Smooth muscle cell (in vitro differentiated cells): Measurements from ENCODE around the gene CXXC5. TPM values are rescaled to one million over a fixed set of nuclear protein-coding genes. Genes with fewer than 3 reads are reported as not detected.

Experiments used
- DNase-seq: peaks from one replicate; lab custom pipeline; 2025; ENCODE audit not compliant: unreplicated experiment; lab: John Stamatoyannopoulos, UW
- H2AFZ ChIP-seq: fragments of 200-600 bp; sonication (generic); 2 replicates; pipeline ENCODE4 v1.6.0; 2016; ENCODE audit warnings: antibody characterized with exemption, low read depth, mild to moderate bottlenecking
- H3F3A ChIP-seq: fragments of 200-600 bp; sonication (generic); 2 replicates; pipeline ENCODE4 v1.6.0; 2017; ENCODE audit warnings: antibody characterized with exemption, low read depth
- H3K27ac ChIP-seq: fragments of 200-600 bp; sonication (generic); 2 replicates; pipeline ENCODE4 v1.5.1; 2016; ENCODE audit warnings: low read depth, mild to moderate bottlenecking
- H3K27me3 ChIP-seq: fragments of 200-600 bp; sonication (generic); 2 replicates; pipeline ENCODE4 v1.6.1; 2016; ENCODE audit warnings: low read depth, mild to moderate bottlenecking
- H3K36me3 ChIP-seq: fragments of 200-600 bp; sonication (generic); 2 replicates; pipeline ENCODE4 v1.5.1; 2016; ENCODE audit warnings: low read depth
- H3K4me1 ChIP-seq: fragments of 200-600 bp; sonication (generic); 2 replicates; pipeline ENCODE4 v1.5.1; 2016; ENCODE audit warnings: low read depth
- H3K4me2 ChIP-seq: fragments of 200-600 bp; sonication (generic); 2 replicates; pipeline ENCODE4 v1.6.0; 2016; ENCODE audit warnings: mild to moderate bottlenecking
- H3K4me3 ChIP-seq: fragments of 200-600 bp; sonication (generic); 2 replicates; pipeline ENCODE4 v1.5.1; 2016; ENCODE audit warnings: mild to moderate bottlenecking
- H3K79me2 ChIP-seq: fragments of 200-600 bp; sonication (generic); 2 replicates; pipeline ENCODE4 v1.6.0; 2016; ENCODE audit warnings: low read depth, mild to moderate bottlenecking
- H3K9ac ChIP-seq: fragments of 200-600 bp; sonication (generic); 2 replicates; pipeline ENCODE4 v1.6.0; 2016; ENCODE audit warnings: low read depth
- H3K9me3 ChIP-seq: fragments of 200-600 bp; sonication (generic); replicated peaks from 2 replicates; pipeline ENCODE4 v1.5.1; 2016; ENCODE audit warnings: low read depth
- H4K20me1 ChIP-seq: fragments of 200-600 bp; sonication (generic); 2 replicates; pipeline ENCODE4 v1.6.0; 2016; ENCODE audit warnings: low read depth
- CTCF ChIP-seq: fragments of 200-600 bp; sonication (generic); IDR thresholded peaks from 2 replicates; pipeline ENCODE4 v1.5.1; 2017; ENCODE audit warnings: borderline replicate concordance, mild to moderate bottlenecking, antibody characterized with exemption; ENCODE audit not compliant: insufficient read depth, poor library complexity, severe bottlenecking
- WGBS: methylation state at CpG from one replicate; pipeline ENCODE4 v1.1.7; 2016; ENCODE audit warnings: low lambda C conversion rate; 5-methylcytosine and 5-hydroxymethylcytosine counted together
- polyA plus RNA-seq: library from polyadenylated mRNA; unstranded; fragments of >200 nt; fragmentation: Nextera tagmentation; extraction: Ambion mirVana; gene quantifications from 2 replicates; pipeline ENCODE4 v1.2.1, GENCODE V29; 2016
- total RNA-seq: library from RNA; depleted of rRNA; stranded (reverse); fragments of >200 nt; gene quantifications from 2 replicates; pipeline ENCODE4 v1.2.3, GENCODE V29; 2014

CXXC5 gene
- total and polyA plus RNA-seq, 2 experiments from 2014 or later: 85.5 to 139 TPM

DNA sequence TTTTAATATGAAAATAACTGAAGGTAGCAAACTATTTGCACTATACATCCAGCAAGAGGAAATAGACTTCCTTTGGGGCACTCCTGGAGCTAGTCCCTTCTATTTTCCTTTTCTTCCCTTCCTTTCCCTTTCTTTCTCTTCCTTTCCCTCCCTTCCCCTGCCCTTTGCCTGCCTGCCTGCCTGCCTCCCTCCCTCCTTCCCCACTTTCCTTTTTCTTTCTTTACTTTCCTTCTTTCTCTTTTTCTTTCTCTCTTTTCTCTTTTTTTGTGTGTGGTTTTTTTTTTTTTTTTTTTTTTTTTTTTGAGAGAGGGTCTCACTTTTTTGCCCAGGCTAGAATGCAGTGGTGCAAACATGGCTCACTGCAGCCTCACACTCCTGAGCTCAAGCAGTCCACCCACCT is 17.3 kb upstream of the CXXC5 start:
- Histone ChIP-seq H3K27me3 (no peaks in the 10 kb centered on the region), H3K9me3 (no peaks in the 10 kb centered on the region), H3F3A (peaks cover 20% of the 10 kb centered on the region), H4K20me1 (peaks cover 7% of the 10 kb centered on the region), H3K36me3 (peaks cover 10% of the 10 kb centered on the region), H3K4me1 (no peaks in the 10 kb centered on the region), H3K4me2 (no peak overlapping the region), H3K79me2 (no peaks in the 10 kb centered on the region), H3K4me3 (no peak overlapping the region), H3K27ac (no peak overlapping the region), H3K9ac (no peak overlapping the region), H2AFZ (no peak overlapping the region)
- no peak for DNase-seq
- no peak for TF ChIP-seq CTCF

DNA sequence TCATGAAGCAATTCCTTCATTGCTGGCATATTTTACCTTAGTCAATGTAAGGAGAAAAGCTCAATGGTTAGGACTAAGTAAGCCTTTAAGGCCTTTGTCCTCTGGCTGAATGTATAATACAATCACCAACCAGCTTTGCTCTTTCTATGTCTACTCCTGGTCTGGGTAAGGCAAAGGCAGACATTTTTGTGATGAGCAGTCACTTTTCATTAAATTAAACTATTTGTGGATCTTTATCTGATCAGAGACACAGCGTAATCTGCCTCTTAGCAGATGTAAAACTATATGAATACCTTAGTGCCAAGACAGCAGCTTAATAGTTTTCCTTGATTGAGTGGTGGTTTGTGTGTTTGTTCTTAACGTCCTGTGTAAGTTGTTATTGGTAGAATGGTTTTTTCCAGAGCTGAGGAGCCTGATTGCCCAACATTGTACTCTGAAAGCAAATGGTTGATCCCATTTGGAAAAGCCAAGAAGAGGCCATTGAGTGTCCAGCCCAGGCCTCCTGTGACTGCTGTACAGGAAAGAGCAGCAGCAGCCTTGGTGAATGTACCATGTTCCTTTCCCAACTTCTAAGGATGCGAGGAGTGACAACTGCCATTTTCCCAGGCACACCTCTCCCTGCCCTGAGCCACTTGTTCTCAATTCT is 16.5 kb upstream of the CXXC5 start:
- WGBS: 83% methylated on average over 3 of the region's 3 CpGs
- Histone ChIP-seq H3K36me3 (peaks cover 10% of the 10 kb centered on the region), H4K20me1 (peaks cover 4% of the 10 kb centered on the region), H3K9me3 (no peaks in the 10 kb centered on the region), H3F3A (peaks cover 20% of the 10 kb centered on the region), H2AFZ (no peak overlapping the region), H3K4me3 (no peak overlapping the region), H3K79me2 (no peaks in the 10 kb centered on the region), H3K9ac (no peak overlapping the region), H3K27me3 (no peaks in the 10 kb centered on the region), H3K4me2 (no peak overlapping the region), H3K27ac (no peak overlapping the region), H3K4me1 (peaks cover under 1% of the 10 kb centered on the region)
- DNase-seq: no peak
- TF ChIP-seq CTCF: no peak

DNA sequence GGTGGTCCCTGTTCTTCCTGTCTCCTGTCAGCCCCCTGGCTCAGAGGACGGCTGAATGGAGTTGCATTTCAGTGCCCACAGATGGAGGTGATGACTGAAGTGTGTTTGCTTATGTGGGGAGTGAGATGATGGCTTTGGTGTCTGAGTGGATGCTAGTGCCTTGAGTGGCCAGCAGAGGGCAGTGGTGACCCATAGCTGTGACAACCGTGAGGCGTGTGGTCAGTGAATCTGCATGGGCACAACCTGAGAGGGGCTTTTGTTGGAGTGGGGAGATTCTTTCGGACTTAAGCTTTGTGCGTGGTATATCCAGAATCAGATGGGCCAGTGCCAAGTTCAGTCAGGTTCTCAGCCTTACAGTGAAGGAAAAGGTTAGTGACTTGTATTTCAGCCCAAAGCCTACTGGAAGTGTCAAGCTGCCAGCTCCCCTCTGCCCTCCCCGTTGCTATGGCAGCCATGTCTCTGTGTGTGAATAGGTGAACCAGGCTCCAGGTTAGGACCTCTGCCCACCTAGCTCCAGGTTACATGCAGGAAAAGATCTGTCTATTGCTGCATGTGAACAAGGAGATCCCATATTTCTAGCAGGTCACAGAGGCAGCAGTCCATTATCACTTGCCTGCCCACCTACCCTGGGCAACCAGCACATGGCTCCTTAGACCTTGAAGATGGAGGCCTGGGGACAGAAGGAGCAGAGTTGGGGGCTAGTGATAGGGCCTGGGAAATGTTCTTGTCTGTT is 14.7 kb upstream of the CXXC5 start:
- no peak for DNase-seq
- H3K27me3 ChIP-seq: no peaks in the 10 kb centered on the region
- 27% methylated on average over 6 of the region's 6 CpGs for WGBS
- H3K9me3 ChIP-seq: no peaks in the 10 kb centered on the region
- H3K27ac ChIP-seq: no peak overlapping the region
- H3K9ac ChIP-seq: no peak overlapping the region
- peak; percentile 90 for TF ChIP-seq CTCF
- no peaks in the 10 kb centered on the region for H3K36me3 ChIP-seq
- H4K20me1 ChIP-seq: no peaks in the 10 kb centered on the region
- peaks cover 15% of the 10 kb centered on the region for H3F3A ChIP-seq
- no peak overlapping the region for H3K4me3 ChIP-seq
- no peaks in the 10 kb centered on the region for H3K79me2 ChIP-seq
- peaks cover 15% of the 10 kb centered on the region for H3K4me1 ChIP-seq
- H3K4me2 ChIP-seq: no peak overlapping the region
- no peak overlapping the region for H2AFZ ChIP-seq

DNA sequence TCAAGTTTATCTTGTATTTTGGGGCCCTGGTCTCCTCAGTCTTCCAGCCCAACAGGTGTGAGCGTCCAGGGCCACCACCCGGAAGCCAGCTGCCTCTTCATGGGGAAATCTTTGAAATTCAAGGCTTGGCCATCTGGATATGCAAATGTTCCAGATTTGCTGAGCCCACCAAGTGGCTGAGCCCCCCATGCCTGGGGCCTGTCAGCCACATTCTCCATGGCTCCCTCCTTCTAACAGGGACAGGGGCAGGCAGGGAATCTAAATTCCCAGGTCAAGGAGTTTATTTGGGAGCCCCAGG is 14.2 kb upstream of the CXXC5 start:
- no peak overlapping the region for H2AFZ ChIP-seq
- H3K27ac ChIP-seq: no peak overlapping the region
- no peaks in the 10 kb centered on the region for H3K9me3 ChIP-seq
- H3K4me3 ChIP-seq: no peak overlapping the region
- H3K4me1 ChIP-seq: peaks cover 20% of the 10 kb centered on the region
- peaks cover 15% of the 10 kb centered on the region for H3F3A ChIP-seq
- no peak overlapping the region for H3K9ac ChIP-seq
- H3K79me2 ChIP-seq: no peaks in the 10 kb centered on the region
- no peaks in the 10 kb centered on the region for H3K27me3 ChIP-seq
- TF ChIP-seq CTCF: no peak
- 92% methylated on average over 2 of the region's 2 CpGs for WGBS
- DNase-seq: no peak
- no peaks in the 10 kb centered on the region for H4K20me1 ChIP-seq
- no peak overlapping the region for H3K4me2 ChIP-seq
- no peaks in the 10 kb centered on the region for H3K36me3 ChIP-seq
